Thyroid gland (tissue), 4 donors: ENCODE data around the gene CELF4.

ENCODE experiments used
- POLR2A ChIP-seq, 2 donors: fragments of 450-650 bp; IDR thresholded peaks; one replicate each; pipeline ENCODE4 v1.6.1; 2017; ENCODE audit warnings: antibody characterized with exemption in 2 of 2, mild to moderate bottlenecking in 2 of 2, moderate library complexity in 1 of 2
- TF ChIP-seq, protein P1 (sequence below), 6 experiments: fragments of 200-600 bp in 3 of 6; fragments of 450-650 bp in 3 of 6; sonication (generic) in 3 of 6; IDR thresholded peaks; one replicate each; pipeline ENCODE4 v1.5.1; 2016 to 2019; ENCODE audit warnings: antibody characterized with exemption in 6 of 6, mild to moderate bottlenecking in 2 of 6, inconsistent platforms in 1 of 6, moderate library complexity in 1 of 6

DNA sequence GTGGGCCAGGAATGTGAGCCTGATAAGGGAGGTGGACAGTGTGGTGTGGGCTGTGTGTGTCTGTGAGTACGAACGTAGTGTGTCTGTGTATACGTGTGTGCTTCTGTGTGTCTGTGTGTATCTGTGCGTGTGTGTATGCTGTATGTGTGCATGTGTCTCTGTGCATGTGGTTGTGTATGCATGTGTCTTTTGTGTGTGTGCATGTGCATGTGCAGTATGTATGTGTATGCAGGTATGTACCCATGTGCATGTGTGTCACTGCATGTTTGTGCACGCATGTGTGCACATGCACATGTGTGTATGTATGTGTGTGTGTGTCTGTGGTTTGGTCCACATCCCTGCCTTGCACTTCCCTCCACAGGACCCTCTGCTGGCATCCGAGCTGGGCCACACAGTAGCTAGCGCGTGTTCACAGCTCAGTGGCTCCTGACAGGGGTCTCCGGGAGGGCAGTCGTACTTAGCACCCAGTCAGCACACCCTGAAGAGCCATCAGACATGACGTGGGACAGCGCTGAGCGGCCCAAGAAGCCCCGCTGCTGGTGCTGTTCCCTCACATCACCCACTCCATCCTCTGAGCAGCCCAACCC, 114.3 kb downstream of the CELF4 start:
- TF ChIP-seq, protein P1, sequence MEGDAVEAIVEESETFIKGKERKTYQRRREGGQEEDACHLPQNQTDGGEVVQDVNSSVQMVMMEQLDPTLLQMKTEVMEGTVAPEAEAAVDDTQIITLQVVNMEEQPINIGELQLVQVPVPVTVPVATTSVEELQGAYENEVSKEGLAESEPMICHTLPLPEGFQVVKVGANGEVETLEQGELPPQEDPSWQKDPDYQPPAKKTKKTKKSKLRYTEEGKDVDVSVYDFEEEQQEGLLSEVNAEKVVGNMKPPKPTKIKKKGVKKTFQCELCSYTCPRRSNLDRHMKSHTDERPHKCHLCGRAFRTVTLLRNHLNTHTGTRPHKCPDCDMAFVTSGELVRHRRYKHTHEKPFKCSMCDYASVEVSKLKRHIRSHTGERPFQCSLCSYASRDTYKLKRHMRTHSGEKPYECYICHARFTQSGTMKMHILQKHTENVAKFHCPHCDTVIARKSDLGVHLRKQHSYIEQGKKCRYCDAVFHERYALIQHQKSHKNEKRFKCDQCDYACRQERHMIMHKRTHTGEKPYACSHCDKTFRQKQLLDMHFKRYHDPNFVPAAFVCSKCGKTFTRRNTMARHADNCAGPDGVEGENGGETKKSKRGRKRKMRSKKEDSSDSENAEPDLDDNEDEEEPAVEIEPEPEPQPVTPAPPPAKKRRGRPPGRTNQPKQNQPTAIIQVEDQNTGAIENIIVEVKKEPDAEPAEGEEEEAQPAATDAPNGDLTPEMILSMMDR (IDR thresholded peaks at IDR 0.05) = no peak
- no peak for TF ChIP-seq POLR2A (IDR thresholded peaks at IDR 0.05)
